Lower lobe of right lung (tissue), 2 donors: ENCODE data around the gene LCN6. TPM values are rescaled to one million over a fixed set of nuclear protein-coding genes. Genes with fewer than 3 reads are reported as not detected.

Source experiments
- ATAC-seq, 2 donors: fragments of 200-7000 bp; cut with Tn5 transposase; one replicate each; pipeline ENCODE4 v1.9.1; 2020 to 2022; ENCODE audit warnings: mild to moderate bottlenecking in 2 of 2, moderate library complexity in 2 of 2
- DNase-seq: peaks from one replicate; pipeline ENCODE4 v3.0.0-alpha.2; 2020
- H3K27ac ChIP-seq: fragments of 200-600 bp; one replicate; pipeline ENCODE4 v1.8.0; 2022
- H3K27me3 ChIP-seq: fragments of 200-600 bp; one replicate; pipeline ENCODE4 v1.8.0; 2022; ENCODE audit warnings: low read depth
- H3K36me3 ChIP-seq: fragments of 200-600 bp; one replicate; pipeline ENCODE4 v1.8.0; 2022; ENCODE audit warnings: mild to moderate bottlenecking
- H3K4me1 ChIP-seq: fragments of 200-600 bp; one replicate; pipeline ENCODE4 v1.8.0; 2022
- H3K4me3 ChIP-seq: fragments of 200-600 bp; one replicate; pipeline ENCODE4 v1.8.0; 2022; ENCODE audit warnings: mild to moderate bottlenecking
- H3K9me3 ChIP-seq: fragments of 200-600 bp; one replicate; pipeline ENCODE4 v1.8.0; 2022
- intact Hi-C: fragments of 100-400 bp; cut with DNase I; formaldehyde crosslinking; loops from one replicate; pipeline ENCODE4 v1.11.0; 2022
- total RNA-seq: library from RNA; stranded (reverse); fragmentation: NEBNext Ultra II Directional; extraction: Animal tissue kit (Norgen Biotek cat#: 25700); gene quantifications from one replicate; pipeline ENCODE4 v1.2.1, GENCODE V29; 2021
- TF ChIP-seq, protein P1 (sequence below): fragments of 200-600 bp; IDR thresholded peaks from one replicate; pipeline ENCODE4 v1.8.0; 2022; ENCODE audit warnings: antibody characterized with exemption, mild to moderate bottlenecking
- donor health status: DM: no; HTN: yes; CAD: no; lungs with severe emphysema.

LCN6 gene
- total RNA-seq, 1 donor from 2014 or later = 2.9 TPM

DNA sequence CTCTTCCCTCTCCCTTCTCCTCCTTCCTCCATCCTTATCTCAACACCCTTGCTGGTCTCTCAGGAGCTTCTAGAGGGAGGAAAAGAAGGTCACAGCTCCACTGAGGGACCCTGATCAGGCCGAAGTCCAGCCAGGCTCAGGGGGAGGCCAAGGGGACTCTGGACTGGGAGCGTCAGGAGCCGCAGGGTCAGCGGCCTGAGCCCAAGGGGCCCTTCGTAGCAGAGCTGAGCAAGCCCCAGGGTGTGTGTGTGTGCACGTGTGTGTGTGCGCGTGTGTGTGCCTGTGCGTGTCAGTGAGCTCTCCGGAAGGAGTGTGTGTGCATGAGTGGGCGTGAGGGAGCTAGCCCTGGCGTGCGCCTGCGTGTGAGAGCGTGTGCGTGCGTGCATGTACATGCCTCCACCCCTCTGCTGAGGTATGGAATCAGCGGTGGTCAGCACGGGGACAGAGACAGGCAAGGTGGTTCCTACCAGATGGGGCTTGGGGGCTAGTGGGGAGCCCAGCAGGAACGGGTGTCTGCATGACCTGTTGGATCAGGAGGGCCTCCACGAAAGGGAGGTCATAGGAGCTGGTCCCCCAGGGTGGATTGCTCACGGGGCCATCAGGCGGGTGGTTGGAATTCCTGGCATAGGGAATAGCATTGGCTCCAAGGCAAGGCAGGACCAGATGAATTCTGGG, 51.0 kb downstream of the LCN6 start:
- DNase-seq = no peak
- Histone ChIP-seq H3K4me3 (no peak overlapping the region), H3K27ac (peak overlapping the region; percentile 51), H3K27me3 (peaks cover 11% of the 10 kb centered on the region), H3K4me1 (peaks cover 59% of the 10 kb centered on the region), H3K9me3 (no peaks in the 10 kb centered on the region), H3K36me3 (no peaks in the 10 kb centered on the region)
- TF ChIP-seq, protein P1, sequence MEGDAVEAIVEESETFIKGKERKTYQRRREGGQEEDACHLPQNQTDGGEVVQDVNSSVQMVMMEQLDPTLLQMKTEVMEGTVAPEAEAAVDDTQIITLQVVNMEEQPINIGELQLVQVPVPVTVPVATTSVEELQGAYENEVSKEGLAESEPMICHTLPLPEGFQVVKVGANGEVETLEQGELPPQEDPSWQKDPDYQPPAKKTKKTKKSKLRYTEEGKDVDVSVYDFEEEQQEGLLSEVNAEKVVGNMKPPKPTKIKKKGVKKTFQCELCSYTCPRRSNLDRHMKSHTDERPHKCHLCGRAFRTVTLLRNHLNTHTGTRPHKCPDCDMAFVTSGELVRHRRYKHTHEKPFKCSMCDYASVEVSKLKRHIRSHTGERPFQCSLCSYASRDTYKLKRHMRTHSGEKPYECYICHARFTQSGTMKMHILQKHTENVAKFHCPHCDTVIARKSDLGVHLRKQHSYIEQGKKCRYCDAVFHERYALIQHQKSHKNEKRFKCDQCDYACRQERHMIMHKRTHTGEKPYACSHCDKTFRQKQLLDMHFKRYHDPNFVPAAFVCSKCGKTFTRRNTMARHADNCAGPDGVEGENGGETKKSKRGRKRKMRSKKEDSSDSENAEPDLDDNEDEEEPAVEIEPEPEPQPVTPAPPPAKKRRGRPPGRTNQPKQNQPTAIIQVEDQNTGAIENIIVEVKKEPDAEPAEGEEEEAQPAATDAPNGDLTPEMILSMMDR = no peak
- intact Hi-C loops = no loop called here
- ATAC-seq = no peak

DNA sequence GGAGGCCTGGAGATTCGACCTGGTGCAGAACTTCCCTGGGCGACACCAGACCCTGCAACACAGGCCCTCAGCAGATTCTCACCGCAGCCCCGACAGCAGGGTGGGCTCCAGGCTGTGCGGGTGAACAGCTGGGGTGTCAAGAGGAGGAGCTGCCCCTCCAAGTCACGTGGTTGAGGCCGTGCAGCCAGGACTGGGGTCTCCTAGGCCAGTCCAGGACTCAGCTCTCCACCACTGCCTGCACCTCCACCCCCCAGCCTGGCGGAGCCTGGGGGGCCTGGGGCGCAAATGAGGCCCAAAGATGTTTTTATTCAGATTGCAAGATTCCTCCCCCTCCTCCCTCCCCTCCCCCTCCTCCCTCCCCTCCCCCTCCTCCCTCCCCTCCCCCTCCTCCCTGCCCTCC, 51.8 kb downstream of the LCN6 start:
- ATAC-seq (no peak), DNase-seq (no peak)
- H3K4me1 ChIP-seq = peaks cover 59% of the 10 kb centered on the region
- intact Hi-C loops = no loop called here
- no peaks in the 10 kb centered on the region for H3K36me3 ChIP-seq
- TF ChIP-seq, protein P1 = no peak
- H3K27ac ChIP-seq = peak overlapping the region; percentile 69
- no peaks in the 10 kb centered on the region for H3K9me3 ChIP-seq
- no peak overlapping the region for H3K4me3 ChIP-seq
- peaks cover 11% of the 10 kb centered on the region for H3K27me3 ChIP-seq

DNA sequence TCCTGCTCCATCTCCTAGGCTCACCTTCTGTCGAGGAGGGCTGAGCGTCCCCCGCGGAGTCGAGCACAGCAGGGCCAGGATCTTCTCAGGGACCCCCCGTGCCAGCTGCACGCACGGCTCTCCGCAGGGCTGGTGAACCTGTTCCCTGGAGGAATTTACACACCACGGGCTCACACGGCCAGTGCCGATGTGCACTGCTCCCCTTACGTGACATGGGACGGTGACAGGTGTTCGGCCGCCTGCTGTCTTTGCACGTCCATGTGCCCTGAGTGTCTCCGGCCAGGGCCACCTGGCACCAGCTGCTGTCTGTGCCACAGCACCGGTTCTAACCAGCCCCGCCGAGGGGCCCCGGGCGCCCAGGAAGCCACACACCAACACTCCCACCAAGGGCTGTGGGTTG, 52.4 kb downstream of the LCN6 start:
- H3K27me3 ChIP-seq = peaks cover 10% of the 10 kb centered on the region
- ATAC-seq = no peak
- H3K27ac ChIP-seq = peak overlapping the region; percentile 69
- DNase-seq = no peak
- TF ChIP-seq, protein P1 = no peak
- no peak overlapping the region for H3K4me3 ChIP-seq
- H3K36me3 ChIP-seq = no peaks in the 10 kb centered on the region
- intact Hi-C loops = no loop called here
- peaks cover 55% of the 10 kb centered on the region for H3K4me1 ChIP-seq
- no peaks in the 10 kb centered on the region for H3K9me3 ChIP-seq

DNA sequence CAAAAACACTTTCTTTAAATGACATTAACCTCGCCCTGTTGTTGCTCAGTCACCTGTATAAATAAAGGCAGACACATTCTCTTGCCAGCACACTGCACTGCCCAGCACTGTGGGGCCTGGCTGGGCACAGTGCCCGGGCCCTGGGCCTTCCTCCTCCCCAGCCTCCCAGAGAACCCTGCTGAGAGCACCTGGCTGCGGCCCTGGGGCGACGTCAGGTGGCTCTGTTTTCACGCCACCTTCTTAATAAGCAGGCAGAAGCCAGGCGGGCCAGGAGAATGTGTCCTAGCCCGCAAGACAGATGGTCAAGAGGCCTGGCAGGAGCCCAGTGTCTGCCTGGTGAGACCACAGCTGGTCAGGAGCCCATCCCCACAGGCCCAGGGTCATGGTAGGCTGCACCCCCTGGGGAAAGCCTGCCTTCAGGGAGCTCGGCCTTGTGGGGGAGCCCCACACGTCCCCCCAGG, 52.9 kb downstream of the LCN6 start:
- Histone ChIP-seq H3K27ac (peak overlapping the region; percentile 69), H3K4me3 (no peak overlapping the region), H3K9me3 (no peaks in the 10 kb centered on the region), H3K4me1 (peaks cover 55% of the 10 kb centered on the region), H3K36me3 (no peaks in the 10 kb centered on the region), H3K27me3 (peaks cover 5% of the 10 kb centered on the region)
- DNase-seq (peak; percentile 87), ATAC-seq (peak; percentile 75 to 77)
- TF ChIP-seq, protein P1 = no peak
- intact Hi-C loops = no loop called here

DNA sequence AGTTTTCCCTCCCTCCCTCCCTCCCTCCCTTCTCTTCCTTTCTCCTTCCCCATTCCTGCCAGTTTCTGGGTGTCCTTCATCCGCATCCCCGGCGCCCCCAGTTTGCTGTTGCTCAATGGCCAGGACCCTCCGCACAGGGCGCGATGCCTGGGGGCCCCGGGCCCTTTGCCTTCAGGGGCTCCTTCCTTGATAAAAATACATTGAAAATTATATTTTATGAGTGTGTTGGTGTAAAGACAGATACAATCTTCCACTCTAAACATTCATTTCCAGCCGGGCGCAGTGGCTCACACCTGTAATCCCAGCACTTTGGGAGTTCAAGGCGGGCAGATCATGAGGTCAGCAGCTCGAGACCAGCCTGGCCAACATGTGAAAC, 53.5 kb downstream of the LCN6 start:
- no peaks in the 10 kb centered on the region for H3K36me3 ChIP-seq
- H3K27me3 ChIP-seq = no peaks in the 10 kb centered on the region
- H3K4me3 ChIP-seq = no peak overlapping the region
- peaks cover 58% of the 10 kb centered on the region for H3K4me1 ChIP-seq
- DNase-seq (no peak), ATAC-seq (no peak)
- TF ChIP-seq, protein P1 = no peak
- peak overlapping the region; percentile 69 for H3K27ac ChIP-seq
- no peaks in the 10 kb centered on the region for H3K9me3 ChIP-seq
- intact Hi-C loops = no loop called here
